Thoracic aorta (tissue), 2 donors: ENCODE results near the gene TSPAN17. TPM values are rescaled to one million over a fixed set of nuclear protein-coding genes. Genes with fewer than 3 reads are reported as not detected.
"Not testable (repeated sequence)": the region's sequence is repeated elsewhere in the genome, so short reads cannot be mapped to it uniquely, and the experiment has no call there.

Source experiments
- ATAC-seq: fragments of 150-250 bp; one replicate; pipeline ENCODE4 v1.8.0; 2017; ENCODE audit warnings: low read depth; ENCODE audit not compliant: insufficient number of reproducible peaks, low FRiP score
- DNase-seq: peaks from one replicate; pipeline ENCODE4 v3.0.0-alpha.2; 2020; ENCODE audit warnings: low spot score
- H3K27ac ChIP-seq, 2 donors: fragments of 200-600 bp; sonication (generic); 1 replicate in 1 of 2; 2 replicates in 1 of 2; pipeline ENCODE4 v1.5.1; 2016; ENCODE audit warnings: mild to moderate bottlenecking in 2 of 2, moderate library complexity in 2 of 2
- H3K27me3 ChIP-seq: fragments of 200-600 bp; sonication (generic); replicated peaks from 2 replicates; pipeline ENCODE4 v1.6.0; 2016; ENCODE audit warnings: mild to moderate bottlenecking; ENCODE audit not compliant: insufficient read depth
- H3K36me3 ChIP-seq: fragments of 200-600 bp; sonication (generic); one replicate; pipeline ENCODE4 v1.5.1; 2016
- H3K4me1 ChIP-seq, 2 donors: fragments of 200-600 bp; sonication (generic); 1 replicate in 1 of 2; 2 replicates in 1 of 2; pipeline versions ENCODE4 v1.5.1 to v1.6.0; 2016; ENCODE audit warnings: low read depth in 2 of 2, mild to moderate bottlenecking in 1 of 2; ENCODE audit not compliant: control insufficient read depth in 1 of 2
- H3K4me3 ChIP-seq: fragments of 200-600 bp; sonication (generic); 2 replicates; pipeline ENCODE4 v1.5.1; 2016; ENCODE audit warnings: mild to moderate bottlenecking
- H3K9me3 ChIP-seq: fragments of 200-600 bp; sonication (generic); 2 replicates; pipeline ENCODE4 v1.5.1; 2016
- total RNA-seq, 2 donors: library from RNA; depleted of rRNA; stranded (reverse); fragments of >200 nt; gene quantifications; one replicate each; pipeline versions ENCODE4 v1.1.0 to v1.2.3, GENCODE V29; 2016
- TF ChIP-seq, protein P1 (sequence below): fragments of 200-600 bp; sonication (generic); IDR thresholded peaks from one replicate; pipeline ENCODE4 v1.5.1; 2019; ENCODE audit warnings: antibody characterized with exemption

TSPAN17 gene
- total RNA-seq, 2 donors from 2014 or later: 20.6 to 25.0 TPM

DNA sequence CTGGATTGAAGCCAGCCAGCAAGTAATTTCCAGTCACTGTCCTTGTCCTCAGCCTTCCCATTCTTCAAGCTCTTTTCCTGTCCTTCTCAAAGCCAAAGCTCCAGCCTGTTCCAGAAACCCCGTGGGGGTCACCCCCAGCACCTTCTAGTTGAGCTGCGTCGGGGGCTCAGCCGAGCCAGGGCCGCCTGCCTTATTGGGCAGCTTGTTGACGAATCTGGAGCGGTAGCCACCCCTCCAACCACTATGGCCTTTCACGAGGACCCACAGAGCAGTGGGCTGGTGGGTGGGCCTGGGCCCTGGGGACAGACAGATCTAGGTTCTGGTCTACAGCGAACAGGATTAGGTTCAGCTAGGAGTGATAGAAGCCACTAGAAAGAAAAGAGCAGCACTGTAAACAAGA, 47.3 kb downstream of the TSPAN17 start:
- Histone ChIP-seq H3K36me3 (no peaks in the 10 kb centered on the region), H3K27me3 (no peaks in the 10 kb centered on the region), H3K4me1 (no peaks in the 10 kb centered on the region), H3K4me3 (no peak overlapping the region), H3K9me3 (no peaks in the 10 kb centered on the region), H3K27ac (no peak overlapping the region)
- TF ChIP-seq, protein P1, sequence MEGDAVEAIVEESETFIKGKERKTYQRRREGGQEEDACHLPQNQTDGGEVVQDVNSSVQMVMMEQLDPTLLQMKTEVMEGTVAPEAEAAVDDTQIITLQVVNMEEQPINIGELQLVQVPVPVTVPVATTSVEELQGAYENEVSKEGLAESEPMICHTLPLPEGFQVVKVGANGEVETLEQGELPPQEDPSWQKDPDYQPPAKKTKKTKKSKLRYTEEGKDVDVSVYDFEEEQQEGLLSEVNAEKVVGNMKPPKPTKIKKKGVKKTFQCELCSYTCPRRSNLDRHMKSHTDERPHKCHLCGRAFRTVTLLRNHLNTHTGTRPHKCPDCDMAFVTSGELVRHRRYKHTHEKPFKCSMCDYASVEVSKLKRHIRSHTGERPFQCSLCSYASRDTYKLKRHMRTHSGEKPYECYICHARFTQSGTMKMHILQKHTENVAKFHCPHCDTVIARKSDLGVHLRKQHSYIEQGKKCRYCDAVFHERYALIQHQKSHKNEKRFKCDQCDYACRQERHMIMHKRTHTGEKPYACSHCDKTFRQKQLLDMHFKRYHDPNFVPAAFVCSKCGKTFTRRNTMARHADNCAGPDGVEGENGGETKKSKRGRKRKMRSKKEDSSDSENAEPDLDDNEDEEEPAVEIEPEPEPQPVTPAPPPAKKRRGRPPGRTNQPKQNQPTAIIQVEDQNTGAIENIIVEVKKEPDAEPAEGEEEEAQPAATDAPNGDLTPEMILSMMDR: no peak
- DNase-seq: no peak
- no peak for ATAC-seq

DNA sequence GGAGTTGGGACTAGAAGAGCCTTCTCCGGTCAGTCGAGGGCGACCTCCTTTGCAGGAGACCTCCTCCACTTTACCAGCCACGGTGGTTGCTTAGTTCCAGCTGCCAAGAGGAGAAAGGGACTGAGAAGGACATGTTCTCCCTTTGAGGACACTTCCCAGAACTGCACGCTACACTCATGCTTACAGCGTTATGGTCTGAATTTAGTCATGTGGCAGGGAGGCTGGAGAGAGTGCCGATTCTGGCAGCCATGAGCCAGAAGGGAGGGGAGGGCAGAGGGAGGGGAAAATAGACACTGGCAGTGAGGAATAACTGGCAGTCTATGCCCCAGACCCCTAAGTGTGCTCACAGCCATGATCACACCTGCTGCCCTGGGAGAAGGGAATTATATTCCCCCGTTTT, 47.8 kb downstream of the TSPAN17 start:
- DNase-seq (no peak), ATAC-seq (no peak)
- H3K27me3 ChIP-seq: no peaks in the 10 kb centered on the region
- H3K9me3 ChIP-seq: no peaks in the 10 kb centered on the region
- no peak overlapping the region for H3K27ac ChIP-seq
- H3K4me1 ChIP-seq: no peaks in the 10 kb centered on the region
- no peaks in the 10 kb centered on the region for H3K36me3 ChIP-seq
- TF ChIP-seq, protein P1: no peak
- no peak overlapping the region for H3K4me3 ChIP-seq

DNA sequence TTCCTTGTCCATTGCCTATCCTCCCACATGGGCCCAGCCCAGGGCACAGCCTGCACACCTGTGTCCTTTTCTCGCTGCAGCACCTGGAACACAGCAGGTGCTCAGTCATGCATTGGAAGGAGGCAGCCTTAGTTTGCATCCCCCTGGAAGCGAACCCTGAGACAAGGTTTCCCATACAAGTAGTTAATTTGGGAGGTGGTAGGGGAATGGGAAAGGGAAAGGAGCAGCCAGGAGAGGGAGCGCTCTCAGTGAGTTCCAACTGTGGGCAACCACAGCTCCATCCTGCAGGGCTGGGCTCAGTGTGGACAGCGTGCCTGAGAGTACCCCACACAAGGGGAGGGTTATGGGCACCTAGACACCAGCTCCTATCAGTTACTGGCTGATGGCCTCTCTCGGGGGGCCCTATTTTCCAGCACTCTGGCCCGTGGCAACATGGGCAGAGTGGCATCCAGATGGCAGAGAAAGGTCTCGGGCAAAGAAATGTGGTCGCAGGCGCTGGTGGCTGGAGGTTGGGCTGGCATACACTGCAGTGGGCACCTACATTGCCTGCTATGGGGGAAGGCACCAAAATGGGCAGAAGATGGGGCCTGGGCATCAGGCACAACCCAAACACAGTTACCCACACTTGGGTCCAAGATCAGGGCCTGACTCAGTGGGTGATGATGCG, 50.1 kb downstream of the TSPAN17 start:
- Histone ChIP-seq H3K36me3 (no peaks in the 10 kb centered on the region), H3K4me1 (no peaks in the 10 kb centered on the region), H3K27ac (no peak overlapping the region), H3K9me3 (no peaks in the 10 kb centered on the region), H3K27me3 (no peaks in the 10 kb centered on the region), H3K4me3 (no peak overlapping the region)
- no peak for ATAC-seq
- no peak for DNase-seq
- TF ChIP-seq, protein P1: no peak

DNA sequence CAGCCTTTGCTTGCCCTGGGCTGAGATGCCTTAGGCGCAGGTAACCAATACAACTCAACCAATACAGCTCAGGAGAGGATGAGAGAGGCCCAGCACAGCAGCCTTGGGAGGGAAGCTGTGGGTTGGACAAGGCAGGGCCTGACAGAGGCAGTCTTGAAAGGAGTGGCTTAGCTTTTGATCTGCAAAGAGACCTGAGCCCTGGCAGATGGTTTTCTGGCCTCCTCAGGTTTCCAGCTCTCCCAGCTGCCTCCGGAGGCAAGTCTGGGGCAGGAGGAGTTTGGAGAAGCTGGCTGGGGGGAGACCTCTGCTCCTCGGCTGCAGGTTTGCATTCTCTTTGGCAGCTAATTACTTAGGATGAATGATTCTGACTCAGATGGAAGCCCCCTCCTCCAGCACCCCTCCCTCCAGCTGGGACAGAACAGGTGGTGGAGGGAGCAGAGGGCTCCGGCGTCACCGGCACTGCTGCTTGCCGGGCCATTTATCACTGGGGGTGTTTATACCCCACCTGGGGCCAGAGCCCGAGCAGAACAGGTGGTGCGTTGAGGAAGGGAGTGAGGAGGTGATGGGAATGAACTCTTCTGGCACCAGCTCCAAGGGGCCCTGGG, 50.8 kb downstream of the TSPAN17 start:
- TF ChIP-seq, protein P1: no peak
- DNase-seq (no peak), ATAC-seq (no peak)
- no peak overlapping the region for H3K27ac ChIP-seq
- H3K27me3 ChIP-seq: no peaks in the 10 kb centered on the region
- no peaks in the 10 kb centered on the region for H3K36me3 ChIP-seq
- no peak overlapping the region for H3K4me3 ChIP-seq
- H3K4me1 ChIP-seq: no peaks in the 10 kb centered on the region
- H3K9me3 ChIP-seq: no peaks in the 10 kb centered on the region

DNA sequence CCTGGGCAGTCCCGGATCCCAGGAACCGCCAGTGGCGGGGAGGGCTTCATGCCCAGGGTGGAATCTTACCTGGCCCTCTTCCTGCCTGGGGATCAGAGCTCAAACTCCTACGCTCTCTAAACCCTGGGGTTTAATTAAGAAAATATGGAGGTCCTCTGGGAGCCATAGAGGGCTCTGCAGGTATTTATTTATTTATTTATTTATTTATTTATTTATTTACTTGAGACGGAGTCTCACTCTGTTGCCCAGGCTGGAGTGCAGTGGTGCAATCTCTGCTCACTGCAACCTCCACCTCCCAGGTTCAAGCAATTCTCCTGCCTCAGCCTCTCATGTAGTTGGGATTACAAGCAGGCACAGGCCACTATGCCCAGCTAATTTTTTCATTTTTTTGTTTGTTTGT, 52.2 kb downstream of the TSPAN17 start:
- ATAC-seq, H3K27me3 ChIP-seq, H3K36me3 ChIP-seq, H3K4me1 ChIP-seq, H3K9me3 ChIP-seq, H3K27ac ChIP-seq, H3K4me3 ChIP-seq, DNase-seq: not testable (repeated sequence)
